ENCODE measurements around the gene ABHD1.

DNA sequence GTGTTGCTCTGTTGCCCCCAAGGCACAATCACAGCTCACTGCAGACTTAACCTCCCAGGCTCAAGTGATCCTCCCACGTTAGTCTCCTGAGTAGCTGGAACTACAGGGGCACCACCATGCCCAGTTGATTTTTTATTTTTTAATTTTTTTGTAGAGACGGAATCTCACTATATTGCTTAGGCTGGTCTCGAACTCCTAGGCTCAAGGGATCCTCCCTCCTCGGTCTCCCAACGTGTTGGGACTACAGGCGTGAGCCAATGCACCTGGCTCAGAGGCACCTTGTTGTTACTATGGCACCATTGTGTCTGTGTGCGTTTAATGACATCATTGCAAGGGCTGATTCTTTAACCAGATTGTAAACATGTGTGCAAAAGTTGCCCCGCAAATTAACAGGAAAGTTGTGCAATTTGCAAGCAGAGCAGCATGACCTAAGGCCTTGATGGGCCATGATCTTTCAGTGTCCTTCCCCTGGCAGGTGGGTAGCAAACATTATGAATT is 47.8 kb downstream of the ABHD1 start:
- TF ChIP-seq, protein P1, sequence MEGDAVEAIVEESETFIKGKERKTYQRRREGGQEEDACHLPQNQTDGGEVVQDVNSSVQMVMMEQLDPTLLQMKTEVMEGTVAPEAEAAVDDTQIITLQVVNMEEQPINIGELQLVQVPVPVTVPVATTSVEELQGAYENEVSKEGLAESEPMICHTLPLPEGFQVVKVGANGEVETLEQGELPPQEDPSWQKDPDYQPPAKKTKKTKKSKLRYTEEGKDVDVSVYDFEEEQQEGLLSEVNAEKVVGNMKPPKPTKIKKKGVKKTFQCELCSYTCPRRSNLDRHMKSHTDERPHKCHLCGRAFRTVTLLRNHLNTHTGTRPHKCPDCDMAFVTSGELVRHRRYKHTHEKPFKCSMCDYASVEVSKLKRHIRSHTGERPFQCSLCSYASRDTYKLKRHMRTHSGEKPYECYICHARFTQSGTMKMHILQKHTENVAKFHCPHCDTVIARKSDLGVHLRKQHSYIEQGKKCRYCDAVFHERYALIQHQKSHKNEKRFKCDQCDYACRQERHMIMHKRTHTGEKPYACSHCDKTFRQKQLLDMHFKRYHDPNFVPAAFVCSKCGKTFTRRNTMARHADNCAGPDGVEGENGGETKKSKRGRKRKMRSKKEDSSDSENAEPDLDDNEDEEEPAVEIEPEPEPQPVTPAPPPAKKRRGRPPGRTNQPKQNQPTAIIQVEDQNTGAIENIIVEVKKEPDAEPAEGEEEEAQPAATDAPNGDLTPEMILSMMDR (IDR thresholded peaks at IDR 0.05) = no peak
- TF ChIP-seq POLR2AphosphoS5 (IDR thresholded peaks at IDR 0.05; ENCODE audit: insufficient read depth in 1 of 2, low read depth in 1 of 2) = no peak
- TF ChIP-seq POLR2A (IDR thresholded peaks at IDR 0.05) = no peak

Data from vagina (tissue), 2 donors.